Heart left ventricle (tissue), 16 donors: Measurements from ENCODE around the gene CHEK2. TPM values are rescaled to one million over a fixed set of nuclear protein-coding genes. Genes with fewer than 3 reads are reported as not detected.

Source experiments
- ATAC-seq, 4 donors: fragments of 200-7000 bp; cut with Tn5 transposase; one replicate each; pipeline ENCODE4 v1.9.1; 2020 to 2022; ENCODE audit warnings: moderate library complexity in 4 of 4, mild to moderate bottlenecking in 3 of 4, moderate number of reproducible peaks in 1 of 4
- DNase-seq, 5 donors: peaks; one replicate each; pipeline ENCODE4 v3.0.0-alpha.2; 2020
- H3K27ac ChIP-seq, 12 donors: fragments of 200-600 bp; sonication (generic) in 4 of 12; one replicate each; pipeline versions ENCODE4 v1.5.0 to v1.8.0; 2016 to 2022; ENCODE audit warnings: mild to moderate bottlenecking in 2 of 12
- H3K27me3 ChIP-seq, 9 donors: fragments of 200-600 bp; sonication (generic) in 2 of 9; one replicate each; pipeline versions ENCODE4 v1.5.1 to v1.8.0; 2016 to 2022; ENCODE audit warnings: mild to moderate bottlenecking in 3 of 9
- H3K36me3 ChIP-seq, 9 donors: fragments of 200-600 bp; sonication (generic) in 2 of 9; one replicate each; pipeline versions ENCODE4 v1.5.0 to v1.8.0; 2018 to 2022; ENCODE audit warnings: mild to moderate bottlenecking in 2 of 9
- H3K4me1 ChIP-seq, 12 donors: fragments of 200-600 bp; sonication (generic) in 4 of 12; one replicate each; pipeline versions ENCODE4 v1.5.0 to v1.8.0; 2016 to 2022; ENCODE audit warnings: mild to moderate bottlenecking in 3 of 12
- H3K4me3 ChIP-seq, 12 donors: fragments of 200-600 bp; sonication (generic) in 4 of 12; one replicate each; pipeline versions ENCODE4 v1.5.0 to v1.8.0; 2017 to 2022; ENCODE audit warnings: mild to moderate bottlenecking in 9 of 12, moderate library complexity in 4 of 12
- H3K9me3 ChIP-seq, 12 donors: fragments of 200-600 bp; sonication (generic) in 4 of 12; one replicate each; pipeline versions ENCODE4 v1.5.0 to v1.8.0; 2016 to 2022; ENCODE audit warnings: mild to moderate bottlenecking in 1 of 12
- CTCF ChIP-seq, 12 donors: fragments of 200-600 bp; sonication (generic) in 4 of 12; IDR thresholded peaks; one replicate each; pipeline versions ENCODE4 v1.5.0 to v1.8.0; 2018 to 2022; ENCODE audit warnings: antibody characterized with exemption in 12 of 12, mild to moderate bottlenecking in 5 of 12
- POLR2A ChIP-seq, 2 donors: fragments of 450-650 bp; IDR thresholded peaks; one replicate each; pipeline ENCODE4 v1.6.1; 2017; ENCODE audit warnings: antibody characterized with exemption in 2 of 2, mild to moderate bottlenecking in 2 of 2, moderate library complexity in 2 of 2
- WGBS, 4 donors: extraction: QIAGEN DNeasy Blood & Tissue Kit in 2 of 4; methylation state at CpG; one replicate each; pipeline versions ENCODE4 v1.1.5 to v1.1.7; 2013 to 2018; 5-methylcytosine and 5-hydroxymethylcytosine counted together
- intact Hi-C, 10 donors: fragments of 100-400 bp; cut with DNase I; formaldehyde crosslinking; loops; one replicate each; pipeline versions ENCODE4 v1.11.1 to v1.14.2; 2022
- polyA plus RNA-seq, 2 donors: library from polyadenylated mRNA; stranded (reverse); fragments of 200-250 nt; gene quantifications; one replicate each; pipeline ENCODE4 v1.2.3, GENCODE V29; 2013
- total RNA-seq, 9 donors: library from RNA; depleted of rRNA in 2 of 9; stranded (reverse); fragments of >200 nt in 2 of 9; fragmentation: NEBNext Ultra II Directional in 3 of 9; extraction: Animal tissue kit (Norgen Biotek cat#: 25700) in 3 of 9; gene quantifications; one replicate each; pipeline versions ENCODE4 v1.1.0 to v1.2.4, GENCODE V29; 2016 to 2023
- donor health status: ischemic (EF 13 %, LVEDD 7.1; RV severe dilation, severe dysfunction).
- donor health status: healthy with polysubstance abuse.
- donor health status: DM: no; HTN: yes; CAD: no.
- donor health status: DM: no; HTN: no; CAD: no.
- donor health status: ischemic (EF 25% LVEDD 6.9; RV normal size, moderate dysfunction).
- donor health status: ischemic (EF 25% LVEDD 5.7; RV mildly dilated, moderate dysfunction).
- donor health status: healthy.
- donor health status: DM: yes; HTN: yes; CAD: no.
- donor health status: ischemic (EF 35%, LVEDD 5.7; RV mildly dilated, moderate dysfunction).
- donor health status: nonischemic (EF 11% LVEDD 7.7; RV severe dilation, severe dysfunction).
- donor health status: DM: yes; HTN: yes; CAD: no.
- donor health status: PGD.
- donor health status: ischemic (EF 29% LVEDD 5.4; RV normal size, mild dysfunction).
- donor health status: nonischemic (EF 23%, LVEDD 6.1; RV moderate dilation, normal function).

Gene CHEK2
- total and polyA plus RNA-seq, 11 donors, result 1.1 to 7.8 (median 2.3) TPM

DNA sequence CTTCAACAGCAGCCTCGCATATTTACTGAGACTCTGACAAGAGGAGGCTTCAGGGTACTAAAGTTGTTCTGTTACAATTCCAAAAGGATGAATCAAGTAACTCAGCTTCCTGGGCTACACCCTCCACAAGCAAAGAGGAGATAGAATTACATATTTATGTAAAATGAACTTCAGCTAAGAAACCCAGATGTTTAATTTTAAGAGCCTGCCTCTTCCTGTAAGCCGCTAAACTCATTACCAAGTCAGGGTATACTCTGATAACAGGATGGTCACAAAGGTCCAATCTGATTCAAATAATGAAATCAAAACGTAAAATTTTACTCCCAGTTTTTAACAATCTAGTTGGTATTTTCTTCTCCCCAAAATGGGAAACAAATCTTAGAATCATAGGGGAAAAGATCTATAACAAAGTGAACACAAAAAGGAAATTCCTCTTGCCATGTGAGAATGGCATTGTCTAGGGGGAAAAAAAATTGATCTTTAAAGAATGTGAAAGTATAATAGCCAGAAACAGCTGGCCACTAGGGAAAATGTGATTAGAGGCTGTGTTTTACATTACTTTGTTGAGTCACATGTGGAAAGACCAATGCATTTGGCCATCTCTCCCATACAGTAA, 30.9 kb downstream of the CHEK2 start:
- intact Hi-C loops, result loop anchor here in 1 of 10 donors (1.0 kb wide), 1 partner anchor 31 kb away; the partner anchor contains the start of gene TTC28
- Histone ChIP-seq H3K4me1 (peaks cover 0 to 27% (median 10%) of the 10 kb centered on the region in 12 donors), H3K27ac (peak overlapping the region in 11 of 12 donors; percentile 11 to 81 (median 65)), H3K9me3 (no peaks in the 10 kb centered on the region), H3K36me3 (no peaks in the 10 kb centered on the region), H3K27me3 (no peaks in the 10 kb centered on the region), H3K4me3 (peak overlapping the region in 3 of 12 donors; percentile 4 to 16 (median 5))
- no peak for DNase-seq
- 44 to 58% (median 52%) methylated on average over 3 of the region's 3 CpGs for WGBS, 4 donors
- ATAC-seq, result peak in 3 of 4 donors; percentile 59 to 84 (median 81)
- TF ChIP-seq POLR2A (IDR thresholded peaks at IDR 0.05), result no peak
- no peak for TF ChIP-seq CTCF (IDR thresholded peaks at IDR 0.05)

DNA sequence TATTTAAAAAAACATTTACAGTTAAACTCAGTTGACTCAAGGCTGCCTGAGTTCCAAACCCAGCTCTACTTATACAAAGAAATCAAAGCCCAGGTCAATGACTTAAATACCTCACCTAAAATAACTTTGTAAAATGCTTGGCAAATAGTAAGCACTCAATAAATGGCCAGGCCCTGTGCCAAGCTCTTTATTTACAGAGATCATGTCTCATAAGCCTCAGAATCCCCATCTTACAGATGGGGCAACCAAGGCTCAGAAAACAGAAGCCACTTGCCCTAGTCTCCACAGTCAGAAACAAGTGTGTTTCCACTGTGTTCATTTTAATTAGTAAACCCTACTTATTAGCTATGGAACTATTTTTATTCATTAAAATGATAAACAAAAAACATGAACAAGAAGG, 31.5 kb downstream of the CHEK2 start:
- no peak for ATAC-seq
- DNase-seq, result no peak
- no peaks in the 10 kb centered on the region for H3K9me3 ChIP-seq
- H3K36me3 ChIP-seq, result no peaks in the 10 kb centered on the region
- TF ChIP-seq POLR2A (IDR thresholded peaks at IDR 0.05), result no peak
- TF ChIP-seq CTCF (IDR thresholded peaks at IDR 0.05), result no peak
- intact Hi-C loops, result loop anchor here in 1 of 10 donors (1.0 kb wide), 1 partner anchor 31 kb away; the partner anchor contains the start of gene TTC28
- H3K4me3 ChIP-seq, result peak overlapping the region in 1 of 12 donors; percentile 4
- H3K27me3 ChIP-seq, result no peaks in the 10 kb centered on the region
- peaks cover 0 to 27% (median 10%) of the 10 kb centered on the region in 12 donors for H3K4me1 ChIP-seq
- peak overlapping the region in 10 of 12 donors; percentile 32 to 81 (median 67) for H3K27ac ChIP-seq

- Histone ChIP-seq H3K27ac (no peak overlapping the region), H3K9me3 (no peaks in the 10 kb centered on the region), H3K4me3 (no peak overlapping the region), H3K36me3 (no peaks in the 10 kb centered on the region), H3K27me3 (no peaks in the 10 kb centered on the region), H3K4me1 (peaks cover 0 to 22% (median 10%) of the 10 kb centered on the region in 12 donors)
- no peak for TF ChIP-seq POLR2A (IDR thresholded peaks at IDR 0.05)
- no peak for TF ChIP-seq CTCF (IDR thresholded peaks at IDR 0.05)
- DNase-seq (no peak), ATAC-seq (no peak)
- WGBS, 4 donors, result 88 to 96% (median 95%) methylated on average over 6 of the region's 6 CpGs
- intact Hi-C loops, result no loop called here
These were observed 34.8 kb downstream of the CHEK2 start for GRCh38 chr22:28706845-28707244.

DNA sequence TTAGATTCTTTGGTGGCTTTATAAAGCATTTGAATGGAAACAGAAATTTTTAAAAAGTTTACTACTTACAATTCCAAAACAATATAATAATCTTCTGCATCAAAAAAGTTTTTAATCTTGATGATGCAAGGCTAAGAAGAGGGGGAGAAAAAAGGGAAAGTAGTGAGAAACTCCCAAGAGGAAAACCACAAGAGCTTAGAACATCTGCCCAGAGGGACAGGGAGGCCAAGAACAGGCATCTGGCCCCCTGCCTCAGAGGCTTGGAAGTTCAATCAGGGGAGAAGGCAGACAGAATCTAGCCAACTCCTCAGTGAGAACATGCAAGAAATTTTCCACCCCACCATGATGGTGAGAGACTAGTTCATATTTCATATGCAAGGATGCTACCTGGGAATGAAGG, 38.2 kb downstream of the CHEK2 start:
- Histone ChIP-seq H3K27ac (no peak overlapping the region), H3K4me1 (no peaks in the 10 kb centered on the region), H3K9me3 (no peaks in the 10 kb centered on the region), H3K4me3 (no peak overlapping the region), H3K27me3 (no peaks in the 10 kb centered on the region), H3K36me3 (no peaks in the 10 kb centered on the region)
- intact Hi-C loops, result no loop called here
- DNase-seq (no peak), ATAC-seq (no peak)
- TF ChIP-seq POLR2A (IDR thresholded peaks at IDR 0.05) (no peak), CTCF (IDR thresholded peaks at IDR 0.05) (no peak)
